GM12891 (cell line): ENCODE results near the gene PHF21A.

Experiments
- POLR2A ChIP-seq: IDR thresholded peaks from 2 replicates; pipeline ENCODE4 v1.6.1; 2011; ENCODE audit warnings: low read depth, low read length, control low read depth
- POLR2AphosphoS5 ChIP-seq: IDR thresholded peaks from 2 replicates; pipeline ENCODE4 v1.6.1; 2011; ENCODE audit warnings: low read depth, low read length, control low read depth
- POU2F2 ChIP-seq: IDR thresholded peaks from 2 replicates; pipeline ENCODE4 v1.6.1; 2011; ENCODE audit warnings: low read depth, mild to moderate bottlenecking, control low read depth, low read length, moderate library complexity
- SPI1 ChIP-seq: IDR thresholded peaks from 2 replicates; pipeline ENCODE4 v1.6.1; 2011; ENCODE audit warnings: low read depth, low read length, control low read depth

GRCh38 chr11:45918331-45918941 is 202.8 kb downstream of the PHF21A start:
- TF ChIP-seq POLR2A, result no peak
- no peak for TF ChIP-seq POLR2AphosphoS5
- TF ChIP-seq POU2F2, result no peak
- no peak for TF ChIP-seq SPI1
